Endothelial cell of umbilical vein (primary cell): ENCODE results near the gene EIF4A3. TPM values are rescaled to one million over a fixed set of nuclear protein-coding genes. Genes with fewer than 3 reads are reported as not detected.

ENCODE experiments used
- BruUV-seq: library from RNA; stranded (reverse); fragments of 400-500 nt; replicated peaks from 2 replicates; lab custom pipeline; 2021; lab: Mats Ljungman, UMichigan
- CTCF ChIA-PET: fragments of 300-600, 350-600 bp; sonication (Branson Sonifier 250); formaldehyde crosslinking; loops from one replicate; lab custom pipeline; 2021; ENCODE audit warnings: antibody characterized with exemption, inconsistent platforms; lab: Charles Lee
- POLR2A ChIA-PET: fragments of 300-600, 350-600 bp; sonication (Branson Sonifier 250); formaldehyde crosslinking; loops from one replicate; lab custom pipeline; 2021; ENCODE audit warnings: antibody characterized with exemption, inconsistent platforms; lab: Charles Lee
- DNase-seq: peaks from one replicate; pipeline ENCODE4 v3.0.0-alpha.2; 2011; ENCODE audit warnings: low read depth, low spot score
- FAIRE-seq: peaks from 2 replicates; lab custom pipeline; 2011; peaks lifted over from hg19 to GRCh38; lab: Jason Lieb, UNC
- H2AFZ ChIP-seq: 2 replicates; pipeline ENCODE4 v1.6.0; 2012; ENCODE audit warnings: low read depth, low read length, control low read depth, inconsistent platforms
- H3K27ac ChIP-seq: 2 replicates; pipeline ENCODE4 v1.5.1; 2011; ENCODE audit warnings: low read depth, mild to moderate bottlenecking, control low read depth, low read length, moderate library complexity; ENCODE audit not compliant: insufficient read depth
- H3K27me3 ChIP-seq, 2 experiments: 2 replicates each; pipeline versions ENCODE4 v1.6.0 to v1.6.1; 2011; ENCODE audit warnings: low read length in 2 of 2, mixed read lengths in 1 of 2; ENCODE audit not compliant: control insufficient read depth in 2 of 2, insufficient read depth in 2 of 2
- H3K36me3 ChIP-seq, 2 experiments: 2 replicates in 1 of 2; 3 replicates in 1 of 2; pipeline ENCODE4 v1.5.1; 2011; ENCODE audit warnings: low read length in 2 of 2, mild to moderate bottlenecking in 1 of 2, moderate library complexity in 1 of 2; ENCODE audit not compliant: control insufficient read depth in 2 of 2, insufficient read depth in 2 of 2; ENCODE audit errors: extremely low read depth in 1 of 2
- H3K4me1 ChIP-seq: 3 replicates; pipeline ENCODE4 v1.5.1; 2011; ENCODE audit warnings: mild to moderate bottlenecking, low read length; ENCODE audit not compliant: control insufficient read depth, insufficient read depth; ENCODE audit errors: extremely low read depth
- H3K4me2 ChIP-seq: 2 replicates; pipeline ENCODE4 v1.6.1; 2011; ENCODE audit warnings: low read length, control low read depth, mixed read lengths; ENCODE audit not compliant: insufficient read depth
- H3K4me3 ChIP-seq, 3 experiments: fragments of 200-600 bp in 1 of 3; sonication (generic), shearing (Covaris generic) in 1 of 3; replicated peaks in 1 of 3; 2 replicates each; pipeline ENCODE4 v1.5.1; 2011 to 2016; ENCODE audit warnings: control low read depth in 3 of 3, low read length in 3 of 3, mild to moderate bottlenecking in 2 of 3, inconsistent platforms in 1 of 3, low read depth in 1 of 3, moderate library complexity in 1 of 3; ENCODE audit not compliant: insufficient read depth in 1 of 3
- H3K79me2 ChIP-seq: 2 replicates; pipeline ENCODE4 v1.6.0; 2012; ENCODE audit warnings: low read length, inconsistent platforms; ENCODE audit not compliant: control insufficient read depth, insufficient read depth
- H3K9ac ChIP-seq: replicated peaks from 2 replicates; pipeline ENCODE3; 2011; ENCODE audit warnings: low read length, control low read depth; ENCODE audit not compliant: insufficient read depth; ENCODE audit errors: extremely low read depth
- H3K9me1 ChIP-seq: replicated peaks from 3 replicates; pipeline ENCODE4 v1.6.0; 2011; ENCODE audit warnings: mild to moderate bottlenecking, low read length; ENCODE audit not compliant: control insufficient read depth, insufficient read depth; ENCODE audit errors: extremely low read depth
- H3K9me3 ChIP-seq: replicated peaks from 2 replicates; pipeline ENCODE4 v1.5.1; 2012; ENCODE audit warnings: low read length, inconsistent platforms; ENCODE audit not compliant: control insufficient read depth, insufficient read depth
- H4K20me1 ChIP-seq: replicated peaks from 2 replicates; pipeline ENCODE3; 2011; ENCODE audit warnings: mild to moderate bottlenecking, low read length; ENCODE audit not compliant: control insufficient read depth, insufficient read depth; ENCODE audit errors: extremely low read depth
- EZH2 ChIP-seq: IDR thresholded peaks from 2 replicates; pipeline ENCODE4 v1.6.1; 2012; ENCODE audit warnings: borderline replicate concordance, low read depth, mild to moderate bottlenecking, moderate library complexity, low read length, inconsistent platforms; ENCODE audit not compliant: severe bottlenecking
- FOS ChIP-seq: IDR thresholded peaks from 2 replicates; pipeline ENCODE4 v1.6.1; 2011; ENCODE audit warnings: mild to moderate bottlenecking, low read length, moderate library complexity, borderline replicate concordance; ENCODE audit not compliant: insufficient read depth
- JUN ChIP-seq: IDR thresholded peaks from 2 replicates; pipeline ENCODE4 v1.6.1; 2011; ENCODE audit warnings: borderline replicate concordance, low read depth; ENCODE audit not compliant: insufficient read length, insufficient read depth
- MYC ChIP-seq: IDR thresholded peaks from one replicate; pipeline ENCODE4 v1.6.1; 2011; ENCODE audit warnings: mild to moderate bottlenecking, low read depth, low read length
- dilution Hi-C: fragments of 300-500 bp; cut with MboI; formaldehyde crosslinking; loops from one replicate; pipeline ENCODE4 v1.15.0; 2019; ENCODE audit warnings: low sequenced_read_pairs; ENCODE audit not compliant: extremely low pct_ligation_motif_present
- intact Hi-C: fragments of 100-400 bp; cut with micrococcal nuclease; formaldehyde crosslinking; loops from one replicate; pipeline ENCODE4 v1.10.0; 2022
- polyA plus RNA-seq, 4 experiments: library from polyadenylated mRNA; depleted of rRNA in 3 of 4; stranded (reverse) in 3 of 4; unstranded in 1 of 4; fragments of >200 nt; gene quantifications; 2 replicates each; pipeline versions ENCODE4 v1.2.1 to v1.2.3, GENCODE V29; 2011 to 2012; ENCODE audit warnings: missing spikeins in 1 of 4
- total RNA-seq: library from RNA; stranded (reverse); gene quantifications from 2 replicates; pipeline ENCODE4 v1.2.3, GENCODE V29; 2021
- TF ChIP-seq, protein P1 (sequence below): IDR thresholded peaks from 2 replicates; pipeline ENCODE4 v1.6.1; 2011; ENCODE audit not compliant: insufficient read depth, insufficient read length
- TF ChIP-seq, protein P2 (sequence below), 2 donors: IDR thresholded peaks; 1 replicate in 1 of 2; 2 replicates in 1 of 2; pipeline ENCODE4 v1.5.1; 2011; ENCODE audit warnings: low read length in 2 of 2, mild to moderate bottlenecking in 2 of 2, moderate library complexity in 2 of 2, control low read depth in 1 of 2, inconsistent platforms in 1 of 2, low read depth in 1 of 2; ENCODE audit not compliant: insufficient read depth in 1 of 2; ENCODE audit errors: extremely low read depth in 1 of 2

Gene EIF4A3
- total and polyA plus RNA-seq, 2 donors (not counting 3 experiments of a cell fraction or from before 2014, with no cell fraction given), result 90.4 to 94.5 TPM

GRCh38 chr17:80183581-80184422 lies 36.9 kb upstream of the EIF4A3 start:
- Histone ChIP-seq H3K4me1 (no peaks in the 10 kb centered on the region), H3K9me1 (no peaks in the 10 kb centered on the region), H3K27me3 (peaks cover 8 to 13% of the 10 kb centered on the region in 2 experiments), H3K36me3 (no peaks in the 10 kb centered on the region), H3K9ac (no peak overlapping the region), H3K27ac (no peak overlapping the region), H3K4me3 (no peak overlapping the region), H3K9me3 (no peaks in the 10 kb centered on the region), H2AFZ (no peak overlapping the region), H4K20me1 (no peaks in the 10 kb centered on the region), H3K4me2 (no peak overlapping the region), H3K79me2 (no peaks in the 10 kb centered on the region)
- BruUV-seq, result no TSS peak
- ChIA-PET POLR2A (no interaction called here), CTCF (interaction anchor here (2.1 to 2.6 kb wide), 2 partner anchors 12 to 82 kb away, joined by 8 to 9 read pairs; partner anchors contain the start of gene GAA)
- dilution Hi-C loops, result no loop called here
- intact Hi-C loops, result no loop called here
- no peak for FAIRE-seq
- no peak for DNase-seq
- TF ChIP-seq, protein P1, sequence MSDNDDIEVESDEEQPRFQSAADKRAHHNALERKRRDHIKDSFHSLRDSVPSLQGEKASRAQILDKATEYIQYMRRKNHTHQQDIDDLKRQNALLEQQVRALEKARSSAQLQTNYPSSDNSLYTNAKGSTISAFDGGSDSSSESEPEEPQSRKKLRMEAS, result no peak
- TF ChIP-seq JUN (no peak), EZH2 (no peak), MYC (no peak), FOS (no peak)
- TF ChIP-seq, protein P2, sequence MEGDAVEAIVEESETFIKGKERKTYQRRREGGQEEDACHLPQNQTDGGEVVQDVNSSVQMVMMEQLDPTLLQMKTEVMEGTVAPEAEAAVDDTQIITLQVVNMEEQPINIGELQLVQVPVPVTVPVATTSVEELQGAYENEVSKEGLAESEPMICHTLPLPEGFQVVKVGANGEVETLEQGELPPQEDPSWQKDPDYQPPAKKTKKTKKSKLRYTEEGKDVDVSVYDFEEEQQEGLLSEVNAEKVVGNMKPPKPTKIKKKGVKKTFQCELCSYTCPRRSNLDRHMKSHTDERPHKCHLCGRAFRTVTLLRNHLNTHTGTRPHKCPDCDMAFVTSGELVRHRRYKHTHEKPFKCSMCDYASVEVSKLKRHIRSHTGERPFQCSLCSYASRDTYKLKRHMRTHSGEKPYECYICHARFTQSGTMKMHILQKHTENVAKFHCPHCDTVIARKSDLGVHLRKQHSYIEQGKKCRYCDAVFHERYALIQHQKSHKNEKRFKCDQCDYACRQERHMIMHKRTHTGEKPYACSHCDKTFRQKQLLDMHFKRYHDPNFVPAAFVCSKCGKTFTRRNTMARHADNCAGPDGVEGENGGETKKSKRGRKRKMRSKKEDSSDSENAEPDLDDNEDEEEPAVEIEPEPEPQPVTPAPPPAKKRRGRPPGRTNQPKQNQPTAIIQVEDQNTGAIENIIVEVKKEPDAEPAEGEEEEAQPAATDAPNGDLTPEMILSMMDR (IDR thresholded peaks at IDR 0.05; ENCODE audit: extremely low read depth in 1 of 2, insufficient read depth in 1 of 2, low read depth in 1 of 2, low read length in 2 of 2), result no peak
